H1 (cell line): Measurements from ENCODE around the gene MED16. TPM values are rescaled to one million over a fixed set of nuclear protein-coding genes. Genes with fewer than 3 reads are reported as not detected.

Source experiments
- CBX8 ChIP-seq: fragments of 300-800, 300-1000 bp; sonication (generic); IDR thresholded peaks from 2 replicates; pipeline ENCODE4 v1.7.1; 2016; ENCODE audit warnings: low read depth, low read length, borderline replicate concordance
- CEBPB ChIP-seq: IDR thresholded peaks from 2 replicates; pipeline ENCODE4 v1.6.1; 2012; ENCODE audit warnings: low read depth, low read length
- HDAC6 ChIP-seq: IDR thresholded peaks from one replicate; pipeline ENCODE4 v1.7.1; 2012; ENCODE audit warnings: low read depth, mild to moderate bottlenecking, inconsistent platforms, low read length, moderate library complexity
- JUND ChIP-seq: IDR thresholded peaks from 2 replicates; pipeline ENCODE4 v1.6.1; 2011; ENCODE audit warnings: mild to moderate bottlenecking, improper control_type of control experiment, low read length
- KDM4A ChIP-seq: IDR thresholded peaks from one replicate; pipeline ENCODE4 v1.7.1; 2012; ENCODE audit warnings: low read depth, mild to moderate bottlenecking, moderate library complexity, low read length, inconsistent platforms; ENCODE audit not compliant: severe bottlenecking
- KDM5A ChIP-seq: fragments of 200-600 bp; IDR thresholded peaks from 2 replicates; pipeline ENCODE4 v1.7.1; 2012; ENCODE audit warnings: mild to moderate bottlenecking, low read length, inconsistent platforms, mixed read lengths
- NRF1 ChIP-seq: IDR thresholded peaks from 2 replicates; pipeline ENCODE4 v1.6.1; 2011; ENCODE audit warnings: mild to moderate bottlenecking, low read depth, low read length, improper control_type of control experiment
- PHF8 ChIP-seq: fragments of 200-600 bp; sonication (generic); conservative IDR thresholded peaks from 2 replicates; pipeline ENCODE4 v1.7.1; 2012; ENCODE audit warnings: low read depth, mild to moderate bottlenecking, inconsistent platforms, low read length, moderate library complexity
- RBBP5 ChIP-seq: IDR thresholded peaks from 2 replicates; pipeline ENCODE4 v1.7.1; 2012; ENCODE audit warnings: low read depth, mild to moderate bottlenecking, inconsistent platforms, low read length, moderate library complexity, borderline replicate concordance
- RNF2 ChIP-seq: fragments of 200-900, 300-1000 bp; sonication (generic); IDR thresholded peaks from 2 replicates; pipeline ENCODE4 v1.7.1; 2016; ENCODE audit warnings: borderline replicate concordance, low read depth, mild to moderate bottlenecking, antibody characterized with exemption, low read length; ENCODE audit not compliant: poor library complexity, severe bottlenecking; ENCODE audit errors: missing control alignments
- SIX5 ChIP-seq: IDR thresholded peaks from 2 replicates; pipeline ENCODE4 v1.6.1; 2011; ENCODE audit warnings: mild to moderate bottlenecking, low read depth, low read length
- SP2 ChIP-seq: IDR thresholded peaks from 2 replicates; pipeline ENCODE4 v1.6.1; 2012; ENCODE audit warnings: mild to moderate bottlenecking, low read length, inconsistent platforms
- SP4 ChIP-seq: IDR thresholded peaks from 2 replicates; pipeline ENCODE4 v1.6.1; 2012; ENCODE audit warnings: low read length, inconsistent platforms
- TEAD4 ChIP-seq: IDR thresholded peaks from 2 replicates; pipeline ENCODE4 v1.6.1; 2012; ENCODE audit warnings: low read depth, low read length, inconsistent platforms, mixed read lengths
- polyA plus RNA-seq, 7 experiments: library from polyadenylated mRNA; depleted of rRNA in 3 of 7; stranded (reverse) in 5 of 7; unstranded in 2 of 7; fragments of >200 nt in 5 of 7; fragments of 200-250 nt in 2 of 7; gene quantifications; 1 replicate in 5 of 7; 2 replicates in 1 of 7; 4 replicates in 1 of 7; pipeline versions ENCODE4 v1.2.1 to v1.2.3, GENCODE V29; 2011 to 2013; ENCODE audit warnings: missing spikeins in 2 of 7, mixed read lengths in 2 of 7
- total RNA-seq: library from RNA; stranded (reverse); fragmentation: NEBNext Ultra II Directional; extraction: Animal tissue kit (Norgen Biotek cat#: 25700); gene quantifications from 2 replicates; pipeline ENCODE4 v1.2.1, GENCODE V29; 2021
- TF ChIP-seq, protein P1 (sequence below): IDR thresholded peaks from 2 replicates; pipeline ENCODE4 v1.6.1; 2012; ENCODE audit warnings: low read length, inconsistent platforms

MED16 gene
- total and polyA plus RNA-seq, 2 of the 8 experiments (the other 6 are each of a cell fraction or from before 2014, with no cell fraction given), result 51.0 to 67.2 TPM

DNA sequence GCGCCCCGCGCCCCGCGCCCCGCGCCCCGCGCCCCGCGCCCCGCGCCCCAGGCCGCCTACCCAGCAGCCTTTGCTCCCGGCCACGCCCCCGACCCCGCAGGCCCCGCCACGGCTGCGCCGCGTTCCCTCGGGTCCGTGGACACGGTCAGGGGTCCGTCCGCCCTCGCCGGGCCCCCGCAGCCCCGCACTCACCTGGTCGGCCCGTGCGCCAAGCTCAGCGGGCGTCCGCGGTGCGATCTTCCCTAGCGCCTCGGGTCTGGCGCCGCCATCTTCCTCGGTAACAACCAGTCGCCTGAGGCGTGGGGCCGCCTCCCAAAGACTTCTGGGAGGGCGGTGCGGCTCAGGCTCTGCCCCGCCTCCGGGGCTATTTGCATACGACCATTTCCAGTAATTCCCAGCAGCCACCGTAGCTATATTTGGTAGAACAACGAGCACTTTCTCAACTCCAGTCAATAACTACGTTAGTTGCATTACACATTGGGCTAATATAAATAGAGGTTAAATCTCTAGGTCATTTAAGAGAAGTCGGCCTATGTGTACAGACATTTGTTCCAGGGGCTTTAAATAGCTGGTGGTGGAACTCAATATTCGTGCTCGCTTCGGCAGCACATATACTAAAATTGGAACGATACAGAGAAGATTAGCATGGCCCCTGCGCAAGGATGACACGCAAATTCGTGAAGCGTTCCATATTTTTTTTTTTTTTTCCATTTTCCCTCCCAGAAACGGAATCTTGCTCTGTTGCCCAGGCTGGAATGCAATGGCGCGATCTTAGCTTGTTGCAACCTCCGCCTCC lies at the start of gene MED16, which contains the start of gene RNU6-9 (continued):
- no peak for TF ChIP-seq SP2
- TF ChIP-seq RBBP5, result peak; percentile 99
- TF ChIP-seq CBX8, result no peak
- no peak for TF ChIP-seq CEBPB
- peak; percentile 22; the same call in 1 of the 2 replicates for TF ChIP-seq NRF1
- no peak for TF ChIP-seq SIX5
- TF ChIP-seq SP4, result peak; percentile 76; the same call in 1 of the 2 replicates
- TF ChIP-seq TEAD4, result peak; percentile 55; the same call in 1 of the 2 replicates
- TF ChIP-seq HDAC6, result no peak
- peak; percentile 31 for TF ChIP-seq KDM4A
- peak; percentile 28 for TF ChIP-seq JUND
- TF ChIP-seq KDM5A, result peak; percentile 50
- TF ChIP-seq PHF8, result peak; percentile 98
- TF ChIP-seq, protein P1, sequence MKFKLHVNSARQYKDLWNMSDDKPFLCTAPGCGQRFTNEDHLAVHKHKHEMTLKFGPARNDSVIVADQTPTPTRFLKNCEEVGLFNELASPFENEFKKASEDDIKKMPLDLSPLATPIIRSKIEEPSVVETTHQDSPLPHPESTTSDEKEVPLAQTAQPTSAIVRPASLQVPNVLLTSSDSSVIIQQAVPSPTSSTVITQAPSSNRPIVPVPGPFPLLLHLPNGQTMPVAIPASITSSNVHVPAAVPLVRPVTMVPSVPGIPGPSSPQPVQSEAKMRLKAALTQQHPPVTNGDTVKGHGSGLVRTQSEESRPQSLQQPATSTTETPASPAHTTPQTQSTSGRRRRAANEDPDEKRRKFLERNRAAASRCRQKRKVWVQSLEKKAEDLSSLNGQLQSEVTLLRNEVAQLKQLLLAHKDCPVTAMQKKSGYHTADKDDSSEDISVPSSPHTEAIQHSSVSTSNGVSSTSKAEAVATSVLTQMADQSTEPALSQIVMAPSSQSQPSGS, result 0 out of 2 replicates have a peak, but pooled peaks have one; percentile 64
- no peak for TF ChIP-seq RNF2
